H1 (cell line): ENCODE data around the gene NOL9. TPM values are rescaled to one million over a fixed set of nuclear protein-coding genes. Genes with fewer than 3 reads are reported as not detected.
A peak's percentile ranks its signal among the peaks of the same experiment; 100 is the strongest.

Experiments used
- CTCF ChIA-PET: fragments of 300-600 bp; sonication (Branson Sonifier 250); formaldehyde crosslinking; loops from one replicate; lab custom pipeline; 2021; ENCODE audit not compliant: partially characterized antibody; lab: Charles Lee
- POLR2A ChIA-PET: fragments of 300-600 bp; sonication (Branson Sonifier 250); formaldehyde crosslinking; loops from one replicate; lab custom pipeline; 2021; ENCODE audit warnings: inconsistent platforms; ENCODE audit not compliant: partially characterized antibody; lab: Charles Lee
- DNase-seq, 2 experiments: peaks; one replicate each; pipeline versions ENCODE4 v3.0.0 to v3.0.0-alpha.2; 2010 to 2022; ENCODE audit warnings: low spot score in 2 of 2, low read depth in 1 of 2, mixed read lengths in 1 of 2
- FAIRE-seq: peaks from 2 replicates; lab custom pipeline; 2011; peaks lifted over from hg19 to GRCh38; lab: Jason Lieb, UNC
- H2AFZ ChIP-seq: 2 replicates; pipeline ENCODE4 v1.8.1; 2012; ENCODE audit warnings: low read length, inconsistent platforms
- H2AK5ac ChIP-seq: 2 replicates; pipeline ENCODE4 v1.6.1; 2013; ENCODE audit warnings: low read depth, low read length
- H2BK120ac ChIP-seq: replicated peaks from 2 replicates; pipeline ENCODE3; 2013; ENCODE audit warnings: low read depth, low read length, inconsistent platforms
- H2BK12ac ChIP-seq: 2 replicates; pipeline ENCODE4 v1.6.1; 2013; ENCODE audit warnings: low read depth, low read length
- H2BK15ac ChIP-seq: 2 replicates; pipeline ENCODE4 v1.6.1; 2013; ENCODE audit warnings: low read length
- H2BK20ac ChIP-seq: 2 replicates; pipeline ENCODE4 v1.6.1; 2013; ENCODE audit warnings: low read length
- H2BK5ac ChIP-seq: 2 replicates; pipeline ENCODE4 v1.6.1; 2013; ENCODE audit warnings: low read depth, low read length
- H3K14ac ChIP-seq: 2 replicates; pipeline ENCODE4 v1.6.1; 2013; ENCODE audit warnings: inconsistent platforms; ENCODE audit not compliant: insufficient read length
- H3K18ac ChIP-seq: 2 replicates; pipeline ENCODE4 v1.6.1; 2013; ENCODE audit warnings: low read length; ENCODE audit errors: extremely low read depth
- H3K23ac ChIP-seq: 2 replicates; pipeline ENCODE4 v1.6.1; 2013; ENCODE audit warnings: inconsistent platforms; ENCODE audit not compliant: insufficient read length
- H3K23me2 ChIP-seq: 2 replicates; pipeline ENCODE4 v1.6.1; 2013; ENCODE audit warnings: low read depth, low read length
- H3K27ac ChIP-seq: 2 replicates; pipeline ENCODE4 v1.6.1; 2011; ENCODE audit warnings: low read depth, low read length, inconsistent platforms
- H3K27me3 ChIP-seq, 4 experiments: replicated peaks in 1 of 4; 1 replicate in 1 of 4; 2 replicates in 3 of 4; pipeline versions ENCODE4 v1.6.1 to v1.8.1; 2011 to 2013; ENCODE audit warnings: low read length in 3 of 4, mild to moderate bottlenecking in 3 of 4, inconsistent platforms in 2 of 4, mixed read lengths in 2 of 4, moderate library complexity in 1 of 4; ENCODE audit not compliant: control insufficient read depth in 3 of 4, insufficient read depth in 3 of 4; ENCODE audit errors: extremely low read depth in 1 of 4
- H3K36me3 ChIP-seq, 4 experiments: 2 replicates each; pipeline versions ENCODE4 v1.6.1 to v1.8.1; 2011 to 2013; ENCODE audit warnings: mild to moderate bottlenecking in 4 of 4, low read length in 3 of 4, moderate library complexity in 2 of 4, control low read depth in 1 of 4, inconsistent platforms in 1 of 4; ENCODE audit not compliant: insufficient read depth in 4 of 4, control insufficient read depth in 2 of 4
- H3K4ac ChIP-seq: replicated peaks from 2 replicates; pipeline ENCODE3; 2013; ENCODE audit warnings: low read length, low read depth, mixed read lengths, inconsistent platforms; ENCODE audit not compliant: insufficient read length
- H3K4me1 ChIP-seq, 4 experiments: replicated peaks in 1 of 4; 1 replicate in 1 of 4; 2 replicates in 3 of 4; pipeline versions ENCODE4 v1.6.1 to v1.8.1; 2011 to 2013; ENCODE audit warnings: low read length in 3 of 4, inconsistent platforms in 2 of 4, mixed read lengths in 1 of 4; ENCODE audit not compliant: insufficient read depth in 4 of 4, control insufficient read depth in 3 of 4
- H3K4me2 ChIP-seq, 2 experiments: 2 replicates each; pipeline versions ENCODE4 v1.6.1 to v1.8.1; 2011 to 2013; ENCODE audit warnings: low read depth in 2 of 2, low read length in 2 of 2, control low read depth in 1 of 2, inconsistent platforms in 1 of 2, mild to moderate bottlenecking in 1 of 2; ENCODE audit not compliant: insufficient read depth in 1 of 2
- H3K4me3 ChIP-seq, 4 experiments: fragments of 200-600, 300-600 bp in 1 of 4; sonication (generic), shearing (Covaris generic), sonication (Bioruptor Twin) in 1 of 4; 2 replicates each; pipeline versions ENCODE4 v1.5.1 to v1.8.1; 2011 to 2016; ENCODE audit warnings: low read length in 4 of 4, low read depth in 3 of 4, control low read depth in 2 of 4, inconsistent platforms in 2 of 4, mild to moderate bottlenecking in 2 of 4, mixed read lengths in 1 of 4, moderate library complexity in 1 of 4; ENCODE audit not compliant: insufficient read depth in 2 of 4; ENCODE audit errors: extremely low read depth in 1 of 4
- H3K56ac ChIP-seq: replicated peaks from 2 replicates; pipeline ENCODE3; 2013; ENCODE audit warnings: low read depth, mild to moderate bottlenecking, mixed read lengths, low read length, inconsistent platforms; ENCODE audit not compliant: insufficient read length
- H3K79me1 ChIP-seq: 2 replicates; pipeline ENCODE4 v1.6.1; 2013; ENCODE audit warnings: low read depth, low read length, control low read depth
- H3K79me2 ChIP-seq, 2 experiments: 2 replicates each; pipeline versions ENCODE4 v1.6.1 to v1.8.1; 2012 to 2013; ENCODE audit warnings: low read length in 2 of 2, mild to moderate bottlenecking in 2 of 2, inconsistent platforms in 1 of 2; ENCODE audit not compliant: insufficient read depth in 2 of 2, control insufficient read depth in 1 of 2
- H3K9ac ChIP-seq, 4 experiments: replicated peaks in 1 of 4; 1 replicate in 1 of 4; 2 replicates in 3 of 4; pipeline versions ENCODE4 v1.6.1 to v1.8.1; 2011 to 2013; ENCODE audit warnings: low read depth in 3 of 4, low read length in 3 of 4, control low read depth in 2 of 4, mild to moderate bottlenecking in 2 of 4, moderate library complexity in 2 of 4, inconsistent platforms in 1 of 4; ENCODE audit errors: extremely low read depth in 1 of 4
- H3K9me3 ChIP-seq, 2 experiments: 2 replicates each; pipeline versions ENCODE4 v1.6.1 to v1.8.1; 2012 to 2013; ENCODE audit warnings: mild to moderate bottlenecking in 2 of 2, moderate library complexity in 2 of 2, control low read depth in 1 of 2, inconsistent platforms in 1 of 2, low read depth in 1 of 2, low read length in 1 of 2, mixed read lengths in 1 of 2; ENCODE audit not compliant: insufficient read depth in 2 of 2
- H4K20me1 ChIP-seq, 2 experiments: replicated peaks in 1 of 2; 2 replicates each; pipeline versions ENCODE3 to v1.8.1; 2011 to 2013; ENCODE audit warnings: inconsistent platforms in 2 of 2, low read length in 2 of 2, mild to moderate bottlenecking in 1 of 2; ENCODE audit not compliant: insufficient read depth in 2 of 2, control insufficient read depth in 1 of 2
- H4K5ac ChIP-seq: 2 replicates; pipeline ENCODE4 v1.6.1; 2013; ENCODE audit warnings: low read length, low read depth, mixed read lengths, inconsistent platforms; ENCODE audit not compliant: insufficient read length
- H4K8ac ChIP-seq: 2 replicates; pipeline ENCODE4 v1.8.0; 2013; ENCODE audit warnings: mild to moderate bottlenecking, moderate library complexity, low read length, inconsistent platforms; ENCODE audit not compliant: insufficient read depth; ENCODE audit errors: extremely low read depth
- H4K91ac ChIP-seq: replicated peaks from 2 replicates; pipeline ENCODE3; 2013; ENCODE audit warnings: low read length, mixed read lengths, inconsistent platforms; ENCODE audit not compliant: insufficient read length
- ATF3 ChIP-seq: IDR thresholded peaks from 2 replicates; pipeline ENCODE4 v1.6.1; 2011; ENCODE audit warnings: low read depth, mild to moderate bottlenecking, low read length; ENCODE audit not compliant: insufficient read depth
- CHD1 ChIP-seq: IDR thresholded peaks from 2 replicates; pipeline ENCODE4 v1.6.1; 2012; ENCODE audit warnings: low read depth, low read length, improper control_type of control experiment
- CREB1 ChIP-seq: IDR thresholded peaks from 2 replicates; pipeline ENCODE4 v1.6.1; 2012; ENCODE audit warnings: inconsistent platforms
- EGR1 ChIP-seq: IDR thresholded peaks from 2 replicates; pipeline ENCODE4 v1.6.1; 2011; ENCODE audit warnings: low read depth, low read length, borderline replicate concordance
- POLR2AphosphoS5 ChIP-seq: IDR thresholded peaks from 2 replicates; pipeline ENCODE4 v1.6.1; 2011; ENCODE audit warnings: low read depth, low read length
- RBBP5 ChIP-seq: IDR thresholded peaks from 2 replicates; pipeline ENCODE4 v1.7.1; 2012; ENCODE audit warnings: low read depth, mild to moderate bottlenecking, inconsistent platforms, low read length, moderate library complexity, borderline replicate concordance
- SIN3A ChIP-seq, 2 experiments: IDR thresholded peaks in 1 of 2; conservative IDR thresholded peaks in 1 of 2; 2 replicates each; pipeline ENCODE4 v1.6.1; 2011 to 2012; ENCODE audit warnings: low read length in 2 of 2, improper control_type of control experiment in 1 of 2, low read depth in 1 of 2, mild to moderate bottlenecking in 1 of 2
- TBP ChIP-seq: IDR thresholded peaks from 2 replicates; pipeline ENCODE4 v1.6.1; 2011; ENCODE audit warnings: low read depth, low read length, improper control_type of control experiment
- WGBS, 2 experiments: shearing (Covaris generic) in 1 of 2; methylation state at CpG; one replicate each; pipeline versions ENCODE4 v1.1.6 to v1.1.7; 2013 to 2015; ENCODE audit warnings: low lambda C conversion rate in 2 of 2, mixed read lengths in 2 of 2, inconsistent platforms in 1 of 2, low coverage in 1 of 2, missing lambda C conversion rate in 1 of 2; ENCODE audit not compliant: insufficient replicate concordance in 2 of 2, insufficient coverage in 1 of 2, insufficient read length in 1 of 2; ENCODE audit errors: extremely low coverage in 1 of 2, missing lambda C conversion rate in 1 of 2; 5-methylcytosine and 5-hydroxymethylcytosine counted together
- polyA plus RNA-seq, 7 experiments: library from polyadenylated mRNA; depleted of rRNA in 3 of 7; stranded (reverse) in 5 of 7; unstranded in 2 of 7; fragments of >200 nt in 5 of 7; fragments of 200-250 nt in 2 of 7; gene quantifications; 1 replicate in 5 of 7; 2 replicates in 1 of 7; 4 replicates in 1 of 7; pipeline versions ENCODE4 v1.2.1 to v1.2.3, GENCODE V29; 2011 to 2013; ENCODE audit warnings: missing spikeins in 2 of 7, mixed read lengths in 2 of 7
- total RNA-seq: library from RNA; stranded (reverse); fragmentation: NEBNext Ultra II Directional; extraction: Animal tissue kit (Norgen Biotek cat#: 25700); gene quantifications from 2 replicates; pipeline ENCODE4 v1.2.1, GENCODE V29; 2021

Gene NOL9
- total and polyA plus RNA-seq, 2 of the 8 experiments (the other 6 are each of a cell fraction or from before 2014, with no cell fraction given) = 17.1 to 38.1 TPM

DNA sequence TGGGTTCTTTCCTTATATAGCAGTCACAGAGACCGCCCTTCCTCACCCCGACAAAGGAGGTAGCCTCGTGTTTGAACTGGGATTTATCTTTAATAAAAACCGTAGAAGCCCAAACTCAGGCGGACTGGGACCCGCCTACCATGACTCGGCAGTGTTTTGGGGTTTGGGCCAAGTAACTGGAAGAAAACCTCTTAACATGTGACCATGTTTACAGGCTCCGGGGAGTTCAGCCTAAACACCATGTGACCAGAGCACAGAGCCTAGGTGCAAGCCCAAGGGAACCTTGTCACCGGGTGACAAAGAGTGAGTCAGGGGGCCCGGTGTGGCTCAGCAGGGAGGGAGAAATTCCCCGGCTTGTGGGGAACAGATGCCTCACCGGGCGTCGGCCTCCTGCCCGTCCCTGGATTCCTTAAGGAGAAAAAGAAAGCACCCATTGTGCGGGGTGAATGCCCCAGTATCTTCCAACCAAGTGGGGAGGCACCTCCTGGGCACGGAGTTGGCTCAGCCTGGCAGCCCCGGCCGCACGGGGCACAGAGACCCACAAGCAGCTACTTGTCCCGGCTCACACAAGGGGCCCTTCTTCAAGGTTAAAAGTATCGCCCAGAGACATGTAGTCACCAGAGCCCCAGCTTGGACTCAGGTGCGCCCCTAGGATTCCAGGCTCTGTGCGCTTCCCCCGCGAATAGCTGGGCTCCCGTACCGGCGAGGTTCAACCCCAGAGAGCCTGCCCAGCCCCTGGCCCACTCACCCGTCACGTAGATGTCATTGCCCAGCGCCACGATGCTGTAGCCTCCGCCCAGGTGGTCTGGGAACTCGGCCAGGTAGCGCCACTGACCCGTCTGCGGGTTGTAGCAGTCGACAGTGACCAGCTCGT, 47.0 kb upstream of the NOL9 start:
- Histone ChIP-seq H4K8ac (no peak overlapping the region), H2BK12ac (peak overlapping the region; percentile 50; the same call in 1 of the 2 replicates), H3K4me1 (peaks cover 2 to 13% (median 9%) of the 10 kb centered on the region in 4 experiments), H2BK15ac (no peak overlapping the region), H2BK120ac (no peak overlapping the region), H2AK5ac (no peak overlapping the region; the same call in 1 of the 2 replicates), H3K9ac (peak overlapping the region; percentile 56 to 91 (median 78)), H3K27me3 (no peaks in the 10 kb centered on the region; a peak in 1 of 7 replicates), H2BK5ac (peak overlapping the region; percentile 24; the same call in 1 of the 2 replicates), H3K23ac (no peak overlapping the region), H3K36me3 (peaks cover 8 to 20% (median 18%) of the 10 kb centered on the region in 4 experiments; a peak in 7 of 8 replicates), H3K4me3 (peak overlapping the region; percentile 75 to 92 (median 86)), H3K56ac (peak overlapping the region; percentile 67), H4K5ac (peak overlapping the region; percentile 23), H3K9me3 (no peaks in the 10 kb centered on the region), H4K91ac (peak overlapping the region; percentile 79), H3K23me2 (peaks cover 18% of the 10 kb centered on the region), H3K27ac (no peak overlapping the region), H2BK20ac (no peak overlapping the region), H3K4me2 (peak overlapping the region; percentile 91 to 94), H3K79me2 (peaks cover 22 to 54% of the 10 kb centered on the region in 2 experiments; a peak in 3 of 4 replicates), H3K14ac (no peak overlapping the region), H3K18ac (peak overlapping the region; percentile 97), H3K79me1 (peaks cover 21% of the 10 kb centered on the region), H3K4ac (peak overlapping the region; percentile 95), H2AFZ (no peak overlapping the region), H4K20me1 (peaks cover 27 to 32% of the 10 kb centered on the region in 2 experiments)
- POLR2A ChIA-PET = interaction anchor here (0.6 to 10.8 kb wide), 20 partner anchors 9 to 402 kb away, joined by 3 to 196 read pairs (median 4); partner anchors contain the start of genes NOL9, PHF13, TAS1R1 and THAP3
- no peak for FAIRE-seq
- 4% methylated on average over 40 of the region's 40 CpGs; no CpG with 5 or more reads in 1 of the 2 experiments for WGBS, 2 experiments
- CTCF ChIA-PET = interaction anchor here (0.7 to 3.3 kb wide), 15 partner anchors 9 to 163 kb away, joined by 3 to 16 read pairs (median 4); partner anchors contain the start of genes NOL9, PHF13 and TAS1R1
- DNase-seq = peak in 1 of 2 experiments; percentile 58
- peak; percentile 71 for TF ChIP-seq CREB1
- no peak for TF ChIP-seq POLR2AphosphoS5
- TF ChIP-seq ATF3 = no peak
- 0 out of 2 replicates have a peak, but pooled peaks have one; percentile 5 for TF ChIP-seq TBP
- TF ChIP-seq SIN3A (conservative IDR thresholded peaks at IDR 0.05 in 1 of 2, IDR thresholded peaks at IDR 0.05 in 1 of 2; ENCODE audit: low read depth in 1 of 2, low read length in 2 of 2) = peak; percentile 2 to 33; a peak in 2 of 4 replicates
- no peak for TF ChIP-seq CHD1
- no peak for TF ChIP-seq RBBP5
- TF ChIP-seq EGR1 = no peak
